MV-4-11 (cell line): ENCODE data around the gene CNTNAP2.

Experiments used
- DNase-seq: peaks from one replicate; lab custom pipeline; 2025; lab: John Stamatoyannopoulos, UW

The CNTNAP2 gene

GRCh38 chr7:146291900-146292299 lies 175.3 kb downstream of the CNTNAP2 start:
- no peak for DNase-seq

- DNase-seq: no peak
Measured at GRCh38 chr7:146296028-146296427, 179.4 kb downstream of the CNTNAP2 start.

- DNase-seq: no peak
Measured at GRCh38 chr7:146314962-146315361, 198.4 kb downstream of the CNTNAP2 start.

- no peak for DNase-seq
Measured at GRCh38 chr7:146319629-146320028, 203.0 kb downstream of the CNTNAP2 start.

- no peak for DNase-seq
Measured at GRCh38 chr7:146321301-146321700, 204.7 kb downstream of the CNTNAP2 start.

- no peak for DNase-seq
Measured at GRCh38 chr7:146331369-146331768, 214.8 kb downstream of the CNTNAP2 start.

GRCh38 chr7:146345251-146345650 lies 228.7 kb downstream of the CNTNAP2 start:
- DNase-seq: no peak

- DNase-seq: no peak
Measured at GRCh38 chr7:146346096-146346495, 229.5 kb downstream of the CNTNAP2 start.

- DNase-seq: no peak
Measured at GRCh38 chr7:146355216-146355615, 238.6 kb downstream of the CNTNAP2 start.

- no peak for DNase-seq
Measured at GRCh38 chr7:146359176-146359575, 242.6 kb downstream of the CNTNAP2 start.

- no peak for DNase-seq
Measured at GRCh38 chr7:146366938-146367337, 250.3 kb downstream of the CNTNAP2 start.

GRCh38 chr7:146370171-146370570 lies 253.6 kb downstream of the CNTNAP2 start:
- no peak for DNase-seq

GRCh38 chr7:146375170-146375569 lies 258.6 kb downstream of the CNTNAP2 start:
- DNase-seq: peak; percentile 48

- DNase-seq: no peak
Measured at GRCh38 chr7:146378196-146378595, 261.6 kb downstream of the CNTNAP2 start.

- DNase-seq: no peak
Measured at GRCh38 chr7:146387140-146387539, 270.5 kb downstream of the CNTNAP2 start.

GRCh38 chr7:146388928-146389327 lies 272.3 kb downstream of the CNTNAP2 start:
- no peak for DNase-seq

GRCh38 chr7:146393346-146393745 lies 276.7 kb downstream of the CNTNAP2 start:
- no peak for DNase-seq

- no peak for DNase-seq
Measured at GRCh38 chr7:146397141-146397540, 280.5 kb downstream of the CNTNAP2 start.

GRCh38 chr7:146401939-146402338 lies 285.3 kb downstream of the CNTNAP2 start:
- no peak for DNase-seq

GRCh38 chr7:146405737-146406136 lies 289.1 kb downstream of the CNTNAP2 start:
- DNase-seq: no peak

GRCh38 chr7:146411975-146412374 lies 295.4 kb downstream of the CNTNAP2 start:
- DNase-seq: no peak

- DNase-seq: no peak
Measured at GRCh38 chr7:146412781-146413180, 296.2 kb downstream of the CNTNAP2 start.

- DNase-seq: no peak
Measured at GRCh38 chr7:146414373-146414772, 297.8 kb downstream of the CNTNAP2 start.

- no peak for DNase-seq
Measured at GRCh38 chr7:146414937-146415336, 298.3 kb downstream of the CNTNAP2 start.

- DNase-seq: no peak
Measured at GRCh38 chr7:146417176-146417575, 300.6 kb downstream of the CNTNAP2 start.
